ENCODE data around the gene PCED1B.

- TF ChIP-seq EP300 (IDR thresholded peaks at IDR 0.05; ENCODE audit: borderline replicate concordance) = no peak
- no peak for TF ChIP-seq RAD21 (IDR thresholded peaks at IDR 0.05; ENCODE audit: low read depth)
- TF ChIP-seq YY1 (IDR thresholded peaks at IDR 0.05; ENCODE audit: low read depth) = no peak
- no peak for TF ChIP-seq TAF1 (IDR thresholded peaks at IDR 0.05; ENCODE audit: low read depth)
- no peak for TF ChIP-seq REST (IDR thresholded peaks at IDR 0.05; ENCODE audit: low read depth)
- no peak for TF ChIP-seq CREB1 (IDR thresholded peaks at IDR 0.05; ENCODE audit: low read depth)
- no peak for TF ChIP-seq TEAD4 (IDR thresholded peaks at IDR 0.05)
- TF ChIP-seq TCF12 (IDR thresholded peaks at IDR 0.05; ENCODE audit: low read depth) = no peak
- no peak for TF ChIP-seq EGR1 (IDR thresholded peaks at IDR 0.05)
- TF ChIP-seq FOXM1 (IDR thresholded peaks at IDR 0.05; ENCODE audit: borderline replicate concordance, low read depth) = no peak
Observed at GRCh38 chr12:47120736-47121135, 41.3 kb downstream of the PCED1B start.
